K562 (cell line): Measurements from ENCODE around the gene RNASE13. TPM values are rescaled to one million over a fixed set of nuclear protein-coding genes. Genes with fewer than 3 reads are reported as not detected.

ENCODE experiments used
- ATAC-seq: fragments of 200-7000 bp; cut with Tn5 transposase; 3 replicates; pipeline ENCODE4 v1.9.1; 2020; ENCODE audit warnings: moderate library complexity
- BruUV-seq: library from RNA; stranded (reverse); fragments of 400-500 nt; replicated peaks from 2 replicates; lab custom pipeline; 2021; lab: Mats Ljungman, UMichigan
- CTCF ChIA-PET: fragments of 300-600 bp; formaldehyde crosslinking; extraction: SDS; loops from one replicate; lab custom pipeline; 2021; ENCODE audit warnings: low intra/inter-chr PET ratio; lab: Yijun Ruan, JAX
- POLR2A ChIA-PET: fragments of 300-600, 350-650 bp; sonication (Branson Sonifier 250); formaldehyde crosslinking; extraction: SDS; loops from one replicate; lab custom pipeline; 2021; ENCODE audit warnings: antibody characterized with exemption, inconsistent platforms; lab: Yijun Ruan, JAX
- DNase-seq, 4 experiments: peaks; one replicate each; pipeline versions ENCODE4 v3.0.0 to v3.0.0-alpha.2; 2011 to 2018; ENCODE audit warnings: low spot score in 3 of 4, mixed read lengths in 3 of 4; ENCODE audit errors: extremely low read depth in 1 of 4
- FAIRE-seq: peaks from 2 replicates; lab custom pipeline; 2011; peaks lifted over from hg19 to GRCh38; lab: Jason Lieb, UNC
- H2AFZ ChIP-seq: 2 replicates; pipeline ENCODE4 v1.6.0; 2011; ENCODE audit warnings: low read depth, low read length, control low read depth, inconsistent platforms
- H3K27ac ChIP-seq: fragments of 200-600 bp; 3 replicates; pipeline ENCODE4 v1.8.0; 2011; ENCODE audit warnings: low read depth, mild to moderate bottlenecking, control low read depth, inconsistent platforms, low read length, moderate library complexity, mixed read lengths; ENCODE audit errors: extremely low read depth
- H3K27me3 ChIP-seq, 2 experiments: fragments of 300-600 bp in 1 of 2; 2 replicates in 1 of 2; 3 replicates in 1 of 2; pipeline versions ENCODE4 v1.6.0 to v1.8.0; 2011; ENCODE audit warnings: inconsistent platforms in 2 of 2, low read length in 2 of 2, mild to moderate bottlenecking in 1 of 2, mixed read lengths in 1 of 2, moderate library complexity in 1 of 2; ENCODE audit not compliant: control insufficient read depth in 2 of 2, insufficient read depth in 2 of 2
- H3K36me3 ChIP-seq: fragments of 300-600 bp; 3 replicates; pipeline ENCODE4 v1.8.0; 2011; ENCODE audit warnings: mild to moderate bottlenecking, low read length, inconsistent platforms; ENCODE audit not compliant: control insufficient read depth, insufficient read depth
- H3K4me1 ChIP-seq, 2 experiments: fragments of 200-600 bp in 1 of 2; replicated peaks in 1 of 2; 2 replicates in 1 of 2; 3 replicates in 1 of 2; pipeline versions ENCODE4 v1.5.1 to v1.8.0; 2011; ENCODE audit warnings: inconsistent platforms in 2 of 2, low read length in 2 of 2, mild to moderate bottlenecking in 1 of 2, mixed read lengths in 1 of 2, moderate library complexity in 1 of 2; ENCODE audit not compliant: control insufficient read depth in 2 of 2, insufficient read depth in 2 of 2
- H3K4me2 ChIP-seq: 2 replicates; pipeline ENCODE4 v1.6.1; 2011; ENCODE audit warnings: low read length, control low read depth, inconsistent platforms, mixed read lengths; ENCODE audit not compliant: insufficient read depth
- H3K4me3 ChIP-seq: fragments of 200-600 bp; sonication (generic), shearing (Covaris generic); 2 replicates; pipeline ENCODE4 v1.5.1; 2016; ENCODE audit warnings: control low read depth, inconsistent platforms
- H3K79me2 ChIP-seq: fragments of 200-600 bp; 3 replicates; pipeline ENCODE4 v1.8.0; 2011; ENCODE audit warnings: low read length, inconsistent platforms; ENCODE audit not compliant: control insufficient read depth, insufficient read depth
- H3K9ac ChIP-seq, 2 experiments: 2 replicates each; pipeline versions ENCODE4 v1.6.0 to v1.6.1; 2011; ENCODE audit warnings: low read depth in 2 of 2, low read length in 2 of 2, control low read depth in 1 of 2, inconsistent platforms in 1 of 2, mild to moderate bottlenecking in 1 of 2, mixed read lengths in 1 of 2; ENCODE audit not compliant: insufficient read depth in 1 of 2
- H3K9me1 ChIP-seq: one replicate; pipeline ENCODE4 v1.6.0; 2011; ENCODE audit warnings: inconsistent platforms, mild to moderate bottlenecking, low read length, moderate library complexity; ENCODE audit not compliant: control insufficient read depth, insufficient read depth
- H3K9me3 ChIP-seq: replicated peaks from 2 replicates; pipeline ENCODE4 v1.5.1; 2011; ENCODE audit warnings: low read depth, low read length, inconsistent platforms; ENCODE audit not compliant: control insufficient read depth, insufficient read depth
- H4K20me1 ChIP-seq: replicated peaks from 2 replicates; pipeline ENCODE4 v1.6.1; 2011; ENCODE audit warnings: low read length, inconsistent platforms, mixed read lengths; ENCODE audit not compliant: control insufficient read depth, insufficient read depth
- POU5F1 ChIP-seq: fragments of 150-350 bp; IDR thresholded peaks from 2 replicates; pipeline ENCODE4 v1.6.1; 2014; ENCODE audit warnings: borderline replicate concordance, low read length, low read depth, mild to moderate bottlenecking; ENCODE audit not compliant: partially characterized antibody
- ZNF41 ChIP-seq: fragments of 250-450 bp; sonication (Bioruptor Pico); conservative IDR thresholded peaks from 2 replicates; pipeline ENCODE4 v1.4.0; 2020; ENCODE audit warnings: mild to moderate bottlenecking
- ZNF444 ChIP-seq: fragments of 250-450 bp; sonication (Bioruptor Pico); IDR thresholded peaks from 2 replicates; pipeline ENCODE4 v1.4.0; 2020; ENCODE audit warnings: mild to moderate bottlenecking, moderate library complexity
- WGBS: fragments of 100-300 bp; shearing (Covaris generic); methylation state at CpG from one replicate; pipeline ENCODE4 v1.1.6; 2016; ENCODE audit warnings: low coverage, mixed read lengths; ENCODE audit not compliant: insufficient coverage; ENCODE audit errors: missing lambda C conversion rate; 5-methylcytosine and 5-hydroxymethylcytosine counted together
- in situ Hi-C: fragments of 300-500 bp; cut with MboI; formaldehyde crosslinking; loops from 4 replicates; pipeline ENCODE4 v1.15.0; 2018; ENCODE audit warnings: inconsistent platforms, mixed read lengths
- intact Hi-C: fragments of 100-400 bp; cut with micrococcal nuclease; formaldehyde crosslinking; loops from 2 replicates; pipeline ENCODE4 v1.14.2; 2022
- polyA plus RNA-seq, 8 experiments: library from polyadenylated mRNA; depleted of rRNA in 4 of 8; stranded (reverse) in 5 of 8; unstranded in 3 of 8; fragments of >200 nt; fragmentation: Nextera tagmentation in 2 of 8; fragmentation: Illumina TruSeq in 1 of 8; extraction: Ambion mirVana in 2 of 8; extraction: Trizol in 1 of 8; gene quantifications; 2 replicates each; pipeline versions ENCODE4 v1.2.1 to v1.2.3, GENCODE V29; 2011 to 2014; ENCODE audit warnings: inconsistent platforms in 1 of 8, missing spikeins in 1 of 8
- total RNA-seq, 7 experiments: library from RNA; depleted of rRNA in 6 of 7; stranded (reverse); fragments of >200 nt in 6 of 7; fragmentation: Illumina TruSeq in 2 of 7; extraction: Trizol in 2 of 7; gene quantifications; 2 replicates each; pipeline versions ENCODE4 v1.2.1 to v1.2.3, GENCODE V29; 2011 to 2021; ENCODE audit warnings: low replicate concordance in 1 of 7
- TF ChIP-seq, protein P1 (sequence below): fragments of 450-650 bp; IDR thresholded peaks from 2 replicates; pipeline ENCODE4 v1.6.1; 2016; ENCODE audit warnings: low read depth, mild to moderate bottlenecking, moderate library complexity

Gene RNASE13
- total and polyA plus RNA-seq, 9 of the 15 experiments (the other 6 are each of a cell fraction or from before 2014, with no cell fraction given): not detected

DNA sequence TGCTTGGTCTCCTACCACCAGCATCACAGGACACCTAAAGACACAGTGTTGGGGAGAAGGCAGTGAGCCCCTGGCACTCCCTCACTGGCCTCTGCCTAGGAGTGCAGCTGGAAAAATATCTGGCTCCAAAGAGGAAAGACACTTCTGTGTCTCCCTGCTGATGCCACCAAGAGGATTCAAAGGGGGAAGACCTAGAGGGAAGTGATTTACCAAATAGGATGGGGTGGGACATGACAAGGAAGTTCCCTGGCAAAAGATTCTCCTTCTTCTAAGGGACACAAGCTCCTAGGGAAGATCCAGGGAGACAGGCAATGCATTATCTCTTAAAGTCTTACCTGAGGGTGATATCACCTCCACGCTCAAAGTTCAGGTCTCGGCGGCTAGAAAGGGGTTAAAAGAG lies 15.8 kb downstream of the RNASE13 start:
- 90% methylated on average over 3 of the region's 3 CpGs for WGBS
- no TSS peak for BruUV-seq
- no peaks in the 10 kb centered on the region for H4K20me1 ChIP-seq
- H3K4me1 ChIP-seq: peaks cover 5 to 22% of the 10 kb centered on the region in 2 experiments; a peak in 3 of 5 replicates
- intact Hi-C loops: no loop called here
- no peak overlapping the region for H3K9ac ChIP-seq
- H3K9me3 ChIP-seq: no peaks in the 10 kb centered on the region
- in situ Hi-C loops: no loop called here
- peaks cover 37% of the 10 kb centered on the region; the same call in 1 of the 3 replicates for H3K36me3 ChIP-seq
- FAIRE-seq (no peak), ATAC-seq (no peak), DNase-seq (no peak)
- no peaks in the 10 kb centered on the region for H3K9me1 ChIP-seq
- H3K4me3 ChIP-seq: no peak overlapping the region
- no peak overlapping the region for H2AFZ ChIP-seq
- H3K4me2 ChIP-seq: no peak overlapping the region
- H3K27ac ChIP-seq: no peak overlapping the region
- CTCF ChIA-PET: interaction anchor here (0.7 to 1.1 kb wide), 2 partner anchors 21 to 48 kb away, joined by 3 read pairs; no protein-coding TSS in a partner anchor
- POLR2A ChIA-PET: interaction anchor here (1.2 kb wide), 3 partner anchors 13 to 21 kb away, joined by 3 to 4 read pairs (median 3); no protein-coding TSS in a partner anchor
- no peak for TF ChIP-seq ZNF41 (CRISPR knock-in tag)
- no peak for TF ChIP-seq ZNF444 (CRISPR knock-in tag)
- TF ChIP-seq POU5F1: no peak
- TF ChIP-seq, protein P1, sequence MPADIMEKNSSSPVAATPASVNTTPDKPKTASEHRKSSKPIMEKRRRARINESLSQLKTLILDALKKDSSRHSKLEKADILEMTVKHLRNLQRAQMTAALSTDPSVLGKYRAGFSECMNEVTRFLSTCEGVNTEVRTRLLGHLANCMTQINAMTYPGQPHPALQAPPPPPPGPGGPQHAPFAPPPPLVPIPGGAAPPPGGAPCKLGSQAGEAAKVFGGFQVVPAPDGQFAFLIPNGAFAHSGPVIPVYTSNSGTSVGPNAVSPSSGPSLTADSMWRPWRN: no peak
- peaks cover 10% of the 10 kb centered on the region; the same call in 2 of the 3 replicates for H3K79me2 ChIP-seq
- no peaks in the 10 kb centered on the region for H3K27me3 ChIP-seq
